IMR-90 (cell line): ENCODE data around the gene ACAP2. TPM values are rescaled to one million over a fixed set of nuclear protein-coding genes. Genes with fewer than 3 reads are reported as not detected.

ENCODE experiments used
- ATAC-seq: fragments of 200-7000 bp; cut with Tn5 transposase; 2 replicates; pipeline ENCODE4 v1.9.1; 2020; ENCODE audit warnings: low read depth, mild to moderate bottlenecking, moderate library complexity
- BruUV-seq: library from RNA; stranded (reverse); fragments of 400-500 nt; replicated peaks from 2 replicates; lab custom pipeline; 2021; lab: Mats Ljungman, UMichigan
- CTCF ChIA-PET: fragments of 300-600 bp; formaldehyde crosslinking; extraction: SDS; loops from one replicate; lab custom pipeline; 2021; ENCODE audit warnings: antibody characterized with exemption; lab: Yijun Ruan, JAX
- POLR2A ChIA-PET: fragments of 300-600 bp; sonication (Branson Sonifier 250); formaldehyde crosslinking; loops from one replicate; lab custom pipeline; 2022; ENCODE audit warnings: antibody characterized with exemption; ENCODE audit not compliant: unreplicated experiment; lab: Charles Lee
- DNase-seq: peaks from one replicate; pipeline ENCODE4 v3.0.0; 2013
- H2AFZ ChIP-seq: replicated peaks from 2 replicates; pipeline ENCODE3; 2013; ENCODE audit warnings: low read length, mild to moderate bottlenecking; ENCODE audit not compliant: poor library complexity
- H2AK5ac ChIP-seq: 2 replicates; pipeline ENCODE4 v1.6.1; 2013; ENCODE audit warnings: low read depth, low read length, inconsistent platforms
- H2AK9ac ChIP-seq: replicated peaks from 2 replicates; pipeline ENCODE3; 2013; ENCODE audit warnings: mild to moderate bottlenecking, low read depth, low read length, moderate library complexity; ENCODE audit not compliant: poor library complexity
- H2BK120ac ChIP-seq: 2 replicates; pipeline ENCODE4 v1.6.1; 2013; ENCODE audit warnings: low read depth, low read length, inconsistent platforms
- H2BK15ac ChIP-seq: 3 replicates; pipeline ENCODE4 v1.6.1; 2013; ENCODE audit warnings: low read depth, low read length, inconsistent platforms
- H2BK20ac ChIP-seq: 2 replicates; pipeline ENCODE4 v1.6.1; 2013; ENCODE audit warnings: low read depth, mild to moderate bottlenecking, inconsistent platforms, low read length, moderate library complexity
- H2BK5ac ChIP-seq: 2 replicates; pipeline ENCODE4 v1.6.1; 2013; ENCODE audit warnings: mild to moderate bottlenecking, low read depth, low read length, inconsistent platforms; ENCODE audit not compliant: poor library complexity, severe bottlenecking
- H3K14ac ChIP-seq: replicated peaks from 2 replicates; pipeline ENCODE4 v1.6.1; 2013; ENCODE audit warnings: low read depth, low read length, inconsistent platforms
- H3K18ac ChIP-seq: 2 replicates; pipeline ENCODE4 v1.6.1; 2013; ENCODE audit warnings: low read depth, low read length, control low read depth
- H3K23ac ChIP-seq: 2 replicates; pipeline ENCODE4 v1.6.1; 2013; ENCODE audit warnings: low read depth, low read length, inconsistent platforms
- H3K27ac ChIP-seq: 2 replicates; pipeline ENCODE4 v1.5.1; 2013; ENCODE audit warnings: mild to moderate bottlenecking, control low read depth, low read length; ENCODE audit not compliant: insufficient read depth
- H3K27me3 ChIP-seq: 2 replicates; pipeline ENCODE4 v1.6.1; 2013; ENCODE audit warnings: low read length; ENCODE audit not compliant: control insufficient read depth, insufficient read depth
- H3K36me3 ChIP-seq: 2 replicates; pipeline ENCODE4 v1.6.1; 2013; ENCODE audit warnings: low read length, mixed read lengths; ENCODE audit not compliant: control insufficient read depth, insufficient read depth
- H3K4ac ChIP-seq: 2 replicates; pipeline ENCODE4 v1.6.1; 2013; ENCODE audit warnings: low read depth, low read length, inconsistent platforms
- H3K4me1 ChIP-seq: 2 replicates; pipeline ENCODE4 v1.6.1; 2013; ENCODE audit warnings: low read length, mixed read lengths; ENCODE audit not compliant: control insufficient read depth, insufficient read depth
- H3K4me2 ChIP-seq: 2 replicates; pipeline ENCODE4 v1.6.1; 2013; ENCODE audit warnings: low read depth, mild to moderate bottlenecking, control low read depth, low read length, moderate library complexity
- H3K4me3 ChIP-seq: 2 replicates; pipeline ENCODE4 v1.5.1; 2013; ENCODE audit warnings: low read depth, mild to moderate bottlenecking, control low read depth, low read length, moderate library complexity; ENCODE audit not compliant: insufficient read depth
- H3K56ac ChIP-seq: 2 replicates; pipeline ENCODE4 v1.6.1; 2013; ENCODE audit warnings: low read length, inconsistent platforms; ENCODE audit not compliant: insufficient read depth; ENCODE audit errors: extremely low read depth
- H3K79me1 ChIP-seq, 2 experiments: 2 replicates each; pipeline ENCODE4 v1.6.1; 2013; ENCODE audit warnings: low read length in 2 of 2, inconsistent platforms in 1 of 2, low read depth in 1 of 2
- H3K9ac ChIP-seq: 2 replicates; pipeline ENCODE4 v1.6.1; 2013; ENCODE audit warnings: low read depth, low read length, control low read depth
- H3K9me1 ChIP-seq: 2 replicates; pipeline ENCODE4 v1.6.1; 2013; ENCODE audit warnings: low read length, inconsistent platforms; ENCODE audit not compliant: insufficient read depth
- H3K9me3 ChIP-seq: 2 replicates; pipeline ENCODE4 v1.6.1; 2013; ENCODE audit warnings: low read length; ENCODE audit not compliant: control insufficient read depth, insufficient read depth
- H4K20me1 ChIP-seq: 2 replicates; pipeline ENCODE4 v1.6.1; 2013; ENCODE audit warnings: low read length, inconsistent platforms; ENCODE audit not compliant: insufficient read depth
- H4K5ac ChIP-seq: 2 replicates; pipeline ENCODE4 v1.6.1; 2013; ENCODE audit warnings: mild to moderate bottlenecking, low read depth, low read length, control low read depth
- H4K8ac ChIP-seq, 2 experiments: 2 replicates each; pipeline ENCODE4 v1.6.1; 2013; ENCODE audit warnings: low read depth in 2 of 2, low read length in 2 of 2, control low read depth in 1 of 2, inconsistent platforms in 1 of 2
- H4K91ac ChIP-seq: 2 replicates; pipeline ENCODE4 v1.6.1; 2013; ENCODE audit warnings: low read depth, low read length, inconsistent platforms; ENCODE audit not compliant: insufficient read depth
- BHLHE40 ChIP-seq: fragments of 150-350 bp; IDR thresholded peaks from 2 replicates; pipeline ENCODE4 v1.6.1; 2016; ENCODE audit warnings: mild to moderate bottlenecking, low read depth, low read length
- CHD1 ChIP-seq: IDR thresholded peaks from 2 replicates; pipeline ENCODE4 v1.6.1; 2012; ENCODE audit warnings: low read depth, low read length, improper control_type of control experiment
- CTCF ChIP-seq: conservative IDR thresholded peaks from 2 replicates; pipeline ENCODE4 v1.5.1; 2012; ENCODE audit warnings: mild to moderate bottlenecking, low read depth, low read length, improper control_type of control experiment
- ELK1 ChIP-seq: fragments of 150-350 bp; IDR thresholded peaks from 2 replicates; pipeline ENCODE4 v1.6.1; 2016; ENCODE audit warnings: low read depth, mild to moderate bottlenecking, low read length, moderate library complexity, borderline replicate concordance
- FOS ChIP-seq: fragments of 150-350 bp; IDR thresholded peaks from 2 replicates; pipeline ENCODE4 v1.6.1; 2016; ENCODE audit warnings: low read depth, low read length
- MAFK ChIP-seq: IDR thresholded peaks from 2 replicates; pipeline ENCODE4 v1.6.1; 2012; ENCODE audit warnings: low read depth, low read length, improper control_type of control experiment
- MAZ ChIP-seq: IDR thresholded peaks from 2 replicates; pipeline ENCODE4 v1.6.1; 2012; ENCODE audit warnings: low read depth, mild to moderate bottlenecking, low read length, improper control_type of control experiment, moderate library complexity, borderline replicate concordance
- MXI1 ChIP-seq: IDR thresholded peaks from 2 replicates; pipeline ENCODE4 v1.6.1; 2012; ENCODE audit warnings: low read depth, mild to moderate bottlenecking, low read length, moderate library complexity, borderline replicate concordance
- NFE2L2 ChIP-seq: fragments of 150-350 bp; IDR thresholded peaks from 2 replicates; pipeline ENCODE4 v1.6.1; 2016; ENCODE audit warnings: low read depth, mild to moderate bottlenecking, low read length
- RAD21 ChIP-seq: IDR thresholded peaks from 2 replicates; pipeline ENCODE4 v1.6.1; 2012; ENCODE audit warnings: low read length, improper control_type of control experiment
- RCOR1 ChIP-seq: IDR thresholded peaks from 2 replicates; pipeline ENCODE4 v1.6.1; 2012; ENCODE audit warnings: mild to moderate bottlenecking, low read length, improper control_type of control experiment; ENCODE audit not compliant: insufficient replicate concordance
- RFX5 ChIP-seq: IDR thresholded peaks from 2 replicates; pipeline ENCODE4 v1.8.0; 2012; ENCODE audit warnings: low read depth, mild to moderate bottlenecking, low read length, moderate library complexity
- SMC3 ChIP-seq: fragments of 150-350 bp; IDR thresholded peaks from 2 replicates; pipeline ENCODE4 v1.6.1; 2016; ENCODE audit warnings: low read depth, mild to moderate bottlenecking, antibody characterized with exemption, low read length, moderate library complexity
- USF2 ChIP-seq: fragments of 150-350 bp; IDR thresholded peaks from 2 replicates; pipeline ENCODE4 v1.6.1; 2017; ENCODE audit warnings: mild to moderate bottlenecking, antibody characterized with exemption, low read length, low read depth
- WGBS, 2 experiments: methylation state at CpG; one replicate each; pipeline versions ENCODE4 v1.1.5 to v1.1.7; 2013; ENCODE audit warnings: missing lambda C conversion rate in 2 of 2; ENCODE audit not compliant: insufficient read length in 1 of 2; ENCODE audit errors: extremely low coverage in 2 of 2; 5-methylcytosine and 5-hydroxymethylcytosine counted together
- dilution Hi-C: fragments of 300-500 bp; cut with HindIII; formaldehyde crosslinking; loops from one replicate; pipeline ENCODE4 v1.14.3; 2018; ENCODE audit warnings: low sequenced_read_pairs; ENCODE audit not compliant: unreplicated experiment
- in situ Hi-C: fragments of 300-500 bp; cut with MboI; formaldehyde crosslinking; loops from 3 replicates; pipeline ENCODE4 v1.14.3; 2019; ENCODE audit warnings: low sequenced_read_pairs, inconsistent platforms, mixed read lengths
- intact Hi-C: fragments of 100-400 bp; cut with micrococcal nuclease; formaldehyde crosslinking; loops from 2 replicates; pipeline ENCODE4 v1.10.0; 2022
- polyA plus RNA-seq, 3 experiments: library from polyadenylated mRNA; depleted of rRNA; stranded (reverse); fragments of >200 nt; gene quantifications; 2 replicates each; pipeline ENCODE4 v1.2.3, GENCODE V29; 2012; ENCODE audit warnings: low replicate concordance in 1 of 3
- total RNA-seq: library from RNA; depleted of rRNA; stranded (reverse); fragments of >200 nt; gene quantifications from 2 replicates; pipeline ENCODE4 v1.2.3, GENCODE V29; 2012

The ACAP2 gene
- total and polyA plus RNA-seq, 2 of the 4 experiments (the other 2 are of a cell fraction) = 11.9 to 35.1 TPM

GRCh38 chr3:195453236-195453635 lies 10.4 kb upstream of the ACAP2 start:
- H2AK5ac ChIP-seq = no peak overlapping the region
- TF ChIP-seq MXI1 (no peak), NFE2L2 (no peak), SMC3 (no peak), MAZ (no peak), CTCF (no peak), MAFK (no peak), RAD21 (no peak), USF2 (no peak), RCOR1 (no peak), FOS (no peak), RFX5 (no peak), CHD1 (no peak), ELK1 (no peak), BHLHE40 (no peak)
- no peak overlapping the region for H3K56ac ChIP-seq
- no peak overlapping the region for H3K4me3 ChIP-seq
- no peak overlapping the region for H3K23ac ChIP-seq
- DNase-seq (no peak), ATAC-seq (no peak)
- ChIA-PET POLR2A (no interaction called here), CTCF (no interaction called here)
- H4K8ac ChIP-seq = no peak overlapping the region
- H3K27me3 ChIP-seq = no peaks in the 10 kb centered on the region
- no peaks in the 10 kb centered on the region for H4K20me1 ChIP-seq
- H2BK20ac ChIP-seq = no peak overlapping the region
- no peak overlapping the region for H3K27ac ChIP-seq
- peaks cover 11% of the 10 kb centered on the region for H3K4me1 ChIP-seq
- no peak overlapping the region for H3K18ac ChIP-seq
- no peaks in the 10 kb centered on the region for H3K9me3 ChIP-seq
- no peak overlapping the region for H2AFZ ChIP-seq
- H3K79me1 ChIP-seq = no peaks in the 10 kb centered on the region; a peak in 1 of 4 replicates
- BruUV-seq = no TSS peak
- H3K9ac ChIP-seq = no peak overlapping the region
- no peak overlapping the region for H3K4ac ChIP-seq
- intact Hi-C loops (no loop called here), in situ Hi-C loops (no loop called here), dilution Hi-C loops (no loop called here)
- H2BK120ac ChIP-seq = no peak overlapping the region
- H2BK5ac ChIP-seq = no peak overlapping the region
- H3K14ac ChIP-seq = no peak overlapping the region; the same call in 1 of the 2 replicates
- no peak overlapping the region for H2AK9ac ChIP-seq
- H4K5ac ChIP-seq = no peak overlapping the region
- H3K4me2 ChIP-seq = no peak overlapping the region
- 0 out of 3 replicates have a peak overlapping the region, but pooled peaks have one; percentile 70 for H2BK15ac ChIP-seq
- WGBS, 2 experiments = no CpG with 5 or more reads among the region's 3 CpGs
- H3K36me3 ChIP-seq = no peaks in the 10 kb centered on the region
- H4K91ac ChIP-seq = no peak overlapping the region
- peaks cover 6% of the 10 kb centered on the region for H3K9me1 ChIP-seq
